B cell (primary cell): ENCODE data around the gene NGEF. TPM values are rescaled to one million over a fixed set of nuclear protein-coding genes. Genes with fewer than 3 reads are reported as not detected.
"Not testable (repeated sequence)": the region's sequence is repeated elsewhere in the genome, so short reads cannot be mapped to it uniquely, and the experiment has no call there.

Experiments
- ATAC-seq: fragments of 200-7000 bp; cut with Tn5 transposase; one replicate; pipeline ENCODE4 v1.10.0; 2021; ENCODE audit warnings: low read depth, mild to moderate bottlenecking, moderate number of reproducible peaks, moderate library complexity
- CTCF ChIA-PET: fragments of 350-600 bp; sonication (Branson Sonifier 250); formaldehyde crosslinking; loops from one replicate; lab custom pipeline; 2021; ENCODE audit warnings: antibody characterized with exemption, inconsistent platforms; lab: Charles Lee
- POLR2A ChIA-PET: fragments of 350-600 bp; sonication (Branson Sonifier 250); formaldehyde crosslinking; loops from one replicate; lab custom pipeline; 2021; ENCODE audit warnings: antibody characterized with exemption; lab: Charles Lee
- DNase-seq: peaks from one replicate; pipeline ENCODE4 v3.0.0; 2013
- H2AFZ ChIP-seq: 2 replicates; pipeline ENCODE4 v1.6.1; 2012; ENCODE audit warnings: mild to moderate bottlenecking, low read depth, low read length; ENCODE audit not compliant: insufficient read depth, poor library complexity, severe bottlenecking
- H3K27ac ChIP-seq, 2 donors: 1 replicate in 1 of 2; 2 replicates in 1 of 2; pipeline ENCODE4 v1.5.1; 2012 to 2013; ENCODE audit warnings: low read length in 2 of 2, mild to moderate bottlenecking in 2 of 2, moderate library complexity in 1 of 2
- H3K27me3 ChIP-seq, 4 experiments: fragments of 200-600 bp in 1 of 4; sonication (generic) in 1 of 4; replicated peaks in 1 of 4; 1 replicate in 2 of 4; 2 replicates in 2 of 4; pipeline versions ENCODE4 v1.6.1 to v1.7.0; 2013 to 2016; ENCODE audit warnings: low read length in 3 of 4, mild to moderate bottlenecking in 2 of 4, mixed read lengths in 1 of 4, moderate library complexity in 1 of 4; ENCODE audit not compliant: insufficient read depth in 4 of 4, control insufficient read depth in 3 of 4; ENCODE audit errors: control extremely low read depth in 1 of 4
- H3K36me3 ChIP-seq, 2 experiments: replicated peaks in 1 of 2; 1 replicate in 1 of 2; 2 replicates in 1 of 2; pipeline versions ENCODE4 v1.6.1 to v1.7.1; 2013; ENCODE audit warnings: low read length in 1 of 2; ENCODE audit not compliant: insufficient read depth in 2 of 2, control insufficient read depth in 1 of 2; ENCODE audit errors: control extremely low read depth in 1 of 2, extremely low read depth in 1 of 2
- H3K4me1 ChIP-seq, 2 donors: fragments of 200-600 bp in 1 of 2; sonication (generic) in 1 of 2; 1 replicate in 1 of 2; 2 replicates in 1 of 2; pipeline versions ENCODE4 v1.5.1 to v1.6.1; 2013 to 2017; ENCODE audit warnings: low read length in 2 of 2; ENCODE audit not compliant: control insufficient read depth in 2 of 2, insufficient read depth in 2 of 2
- H3K4me2 ChIP-seq: replicated peaks from 2 replicates; pipeline ENCODE3; 2012; ENCODE audit warnings: mild to moderate bottlenecking, low read depth, low read length; ENCODE audit not compliant: poor library complexity, severe bottlenecking
- H3K4me3 ChIP-seq, 5 experiments: fragments of 200-600 bp in 1 of 5; sonication (generic) in 1 of 5; 1 replicate in 3 of 5; 2 replicates in 2 of 5; pipeline versions ENCODE4 v1.5.1 to v1.7.0; 2011 to 2016; ENCODE audit warnings: low read length in 4 of 5, mild to moderate bottlenecking in 4 of 5, low read depth in 2 of 5, control low read depth in 1 of 5, moderate library complexity in 1 of 5; ENCODE audit not compliant: insufficient read depth in 1 of 5; ENCODE audit errors: control extremely low read depth in 1 of 5, extremely low read depth in 1 of 5
- H3K79me2 ChIP-seq: fragments of 200-600 bp; sonication (generic); one replicate; pipeline ENCODE4 v1.6.0; 2016; ENCODE audit warnings: low read length; ENCODE audit not compliant: control insufficient read depth, insufficient read depth
- H3K9ac ChIP-seq: fragments of 200-600 bp; sonication (generic); 2 replicates; pipeline ENCODE4 v1.6.1; 2017; ENCODE audit warnings: mild to moderate bottlenecking, low read length, moderate library complexity
- H3K9me3 ChIP-seq, 3 donors: one replicate each; pipeline versions ENCODE4 v1.6.1 to v1.7.1; 2013; ENCODE audit warnings: low read length in 2 of 3; ENCODE audit not compliant: control insufficient read depth in 2 of 3, insufficient read depth in 1 of 3; ENCODE audit errors: control extremely low read depth in 1 of 3
- H4K20me1 ChIP-seq: 2 replicates; pipeline ENCODE4 v1.6.0; 2012; ENCODE audit warnings: mild to moderate bottlenecking, low read length; ENCODE audit not compliant: insufficient read depth, control insufficient read depth, poor library complexity, severe bottlenecking
- H3K27ac Mint-ChIP-seq: one replicate; pipeline ENCODE4 v1.8.0; 2021; ENCODE audit warnings: mixed read lengths
- H3K27me3 Mint-ChIP-seq: one replicate; pipeline ENCODE4 v1.8.0; 2021; ENCODE audit warnings: mixed read lengths
- H3K4me1 Mint-ChIP-seq: one replicate; pipeline ENCODE4 v1.8.0; 2021; ENCODE audit warnings: mixed read lengths
- H3K4me3 Mint-ChIP-seq: one replicate; pipeline ENCODE4 v1.8.0; 2021; ENCODE audit warnings: mixed read lengths
- H3K9me3 Mint-ChIP-seq: one replicate; pipeline ENCODE4 v1.8.0; 2022; ENCODE audit warnings: mixed read lengths; ENCODE audit not compliant: insufficient read depth
- CTCF ChIP-seq: fragments of 200-600 bp; IDR thresholded peaks from one replicate; pipeline ENCODE4 v1.8.0; 2022; ENCODE audit warnings: antibody characterized with exemption, mild to moderate bottlenecking
- EZH2 ChIP-seq: IDR thresholded peaks from 2 replicates; pipeline ENCODE4 v1.6.1; 2012; ENCODE audit warnings: borderline replicate concordance, low read depth, mild to moderate bottlenecking, moderate library complexity, low read length; ENCODE audit not compliant: insufficient read depth, poor library complexity, severe bottlenecking
- WGBS: methylation state at CpG from one replicate; pipeline ENCODE4 v1.1.5; 2013; ENCODE audit warnings: missing lambda C conversion rate; ENCODE audit not compliant: insufficient coverage; 5-methylcytosine and 5-hydroxymethylcytosine counted together
- intact Hi-C: fragments of 100-400 bp; cut with micrococcal nuclease; formaldehyde crosslinking; loops from one replicate; pipeline ENCODE4 v1.10.0; 2022
- polyA plus RNA-seq: library from polyadenylated mRNA; depleted of rRNA; stranded (reverse); fragments of >200 nt; gene quantifications from 2 replicates; pipeline ENCODE4 v1.2.3, GENCODE V29; 2012
- total RNA-seq, 2 donors: library from RNA; stranded (reverse); fragments of 120-200 nt in 1 of 2; gene quantifications; 1 replicate in 1 of 2; 2 replicates in 1 of 2; pipeline versions ENCODE4 v1.2.3 to v1.2.4, GENCODE V29; 2013 to 2022

NGEF gene
- total and polyA plus RNA-seq, 2 donors (not counting 1 experiment from before 2014, with no cell fraction given) = not detected

GRCh38 chr2:232852676-232853075 is 160.4 kb downstream of the NGEF start:
- no peak for DNase-seq
- no CpG with 5 or more reads among the region's 2 CpGs for WGBS
- no peak overlapping the region for H3K4me2 ChIP-seq

GRCh38 chr2:232852081-232852480 is 161.0 kb downstream of the NGEF start:
- H3K9ac ChIP-seq, H3K27me3 Mint-ChIP-seq, H2AFZ ChIP-seq, H3K27me3 ChIP-seq, H3K27ac ChIP-seq, H3K4me2 ChIP-seq, H3K4me1 ChIP-seq, DNase-seq, ATAC-seq, H4K20me1 ChIP-seq, H3K4me3 ChIP-seq, H3K27ac Mint-ChIP-seq, H3K79me2 ChIP-seq, H3K9me3 ChIP-seq, H3K9me3 Mint-ChIP-seq, POLR2A ChIA-PET, H3K4me1 Mint-ChIP-seq, H3K4me3 Mint-ChIP-seq: not testable (repeated sequence)
- peaks cover 5 to 61% of the 10 kb centered on the region in 2 experiments for H3K36me3 ChIP-seq
- intact Hi-C loops = loop anchor here (5.0 to 10.0 kb wide), 2 partner anchors 200 to 533 kb away; no protein-coding TSS in a partner anchor
- CTCF ChIA-PET = interaction anchor here (1.0 to 5.1 kb wide), 9 partner anchors 179 to 532 kb away, joined by 3 to 39 read pairs (median 5); partner anchors contain the start of genes ATG16L1, INPP5D and NEU2
- WGBS = 99% methylated on average over 7 of the region's 11 CpGs

More at GRCh38 chr2:232852676-232853075, 160.4 kb downstream of the NGEF start:
- Mint-ChIP-seq H3K27ac (no peak overlapping the region), H3K27me3 (no peaks in the 10 kb centered on the region), H3K4me1 (no peaks in the 10 kb centered on the region), H3K9me3 (no peaks in the 10 kb centered on the region), H3K4me3 (no peak overlapping the region)
- POLR2A ChIA-PET = no interaction called here
- Histone ChIP-seq H3K36me3 (peaks cover 3 to 60% of the 10 kb centered on the region in 2 experiments), H3K9ac (no peak overlapping the region), H3K4me3 (no peak overlapping the region), H2AFZ (no peak overlapping the region), H4K20me1 (no peaks in the 10 kb centered on the region), H3K27ac (no peak overlapping the region), H3K27me3 (no peaks in the 10 kb centered on the region), H3K79me2 (no peaks in the 10 kb centered on the region), H3K9me3 (no peaks in the 10 kb centered on the region), H3K4me1 (no peaks in the 10 kb centered on the region)
- no peak for ATAC-seq
- TF ChIP-seq CTCF (no peak), EZH2 (no peak)
- intact Hi-C loops = loop anchor here (1.0 to 10.0 kb wide), 5 partner anchors 177 to 591 kb away; partner anchors contain the start of gene ATG16L1
- CTCF ChIA-PET = interaction anchor here (0.6 to 5.1 kb wide), 16 partner anchors 14 to 532 kb away, joined by 3 to 39 read pairs (median 3); partner anchors contain the start of genes ATG16L1, INPP5D and NEU2
